NB4 (cell line): ENCODE measurements around the gene SLC25A26.

Source experiments
- DNase-seq: peaks from one replicate; pipeline ENCODE4 v3.0.0; 2010; ENCODE audit warnings: low read depth
- H3K4me3 ChIP-seq: one replicate; pipeline ENCODE4 v1.5.1; 2011; ENCODE audit warnings: mild to moderate bottlenecking, low read depth, low read length, moderate library complexity
- CTCF ChIP-seq: IDR thresholded peaks from one replicate; pipeline ENCODE4 v1.5.1; 2012; ENCODE audit warnings: low read depth, low read length
- MAX ChIP-seq: IDR thresholded peaks from 2 replicates; pipeline ENCODE4 v1.6.1; 2011; ENCODE audit warnings: low read depth, low read length
- MYC ChIP-seq: IDR thresholded peaks from 2 replicates; pipeline ENCODE4 v1.6.1; 2011; ENCODE audit warnings: low read depth, low read length
- POLR2A ChIP-seq: IDR thresholded peaks from 2 replicates; pipeline ENCODE4 v1.6.1; 2011; ENCODE audit warnings: mild to moderate bottlenecking; ENCODE audit not compliant: insufficient read length; ENCODE audit errors: extremely low read depth

Gene SLC25A26

GRCh38 chr3:66376568-66376967 lies 155.8 kb downstream of the SLC25A26 start:
- no peak for TF ChIP-seq CTCF
- no peak for TF ChIP-seq POLR2A
- no peak for TF ChIP-seq MYC
- no peak for TF ChIP-seq MAX
- H3K4me3 ChIP-seq, result no peak overlapping the region
- no peak for DNase-seq

- no peak overlapping the region for H3K4me3 ChIP-seq
- TF ChIP-seq MYC (no peak), CTCF (no peak), MAX (no peak), POLR2A (no peak)
- DNase-seq, result no peak
Observed at GRCh38 chr3:66377800-66378199, 157.0 kb downstream of the SLC25A26 start.

GRCh38 chr3:66378256-66378655 lies 157.5 kb downstream of the SLC25A26 start:
- TF ChIP-seq CTCF (peak; percentile 47), POLR2A (no peak), MAX (no peak)
- peak; percentile 7 for DNase-seq
- H3K4me3 ChIP-seq, result no peak overlapping the region

- no peak for TF ChIP-seq MAX
- TF ChIP-seq MYC, result no peak
- TF ChIP-seq CTCF, result no peak
- TF ChIP-seq POLR2A, result no peak
- H3K4me3 ChIP-seq, result no peak overlapping the region
- DNase-seq, result no peak
Observed at GRCh38 chr3:66379565-66379964, 158.8 kb downstream of the SLC25A26 start.

GRCh38 chr3:66380200-66380932 lies 159.6 kb downstream of the SLC25A26 start:
- H3K4me3 ChIP-seq, result no peak overlapping the region
- DNase-seq, result no peak
- TF ChIP-seq MAX (no peak), CTCF (no peak), MYC (no peak), POLR2A (no peak)
